Epithelial cell of esophagus (primary cell): ENCODE results near the gene SPOCK1.

Source experiments
- DNase-seq: peaks from one replicate; pipeline ENCODE4 v3.0.0; 2010; ENCODE audit warnings: low read depth
- H3K4me3 ChIP-seq: 2 replicates; pipeline ENCODE4 v1.5.1; 2011; ENCODE audit warnings: mild to moderate bottlenecking, low read length, control low read depth
- CTCF ChIP-seq: IDR thresholded peaks from 2 replicates; pipeline ENCODE4 v1.5.1; 2011; ENCODE audit warnings: low read depth, mild to moderate bottlenecking, low read length, control low read depth, inconsistent platforms; ENCODE audit not compliant: insufficient read depth; ENCODE audit errors: missing control alignments

SPOCK1 gene

DNA sequence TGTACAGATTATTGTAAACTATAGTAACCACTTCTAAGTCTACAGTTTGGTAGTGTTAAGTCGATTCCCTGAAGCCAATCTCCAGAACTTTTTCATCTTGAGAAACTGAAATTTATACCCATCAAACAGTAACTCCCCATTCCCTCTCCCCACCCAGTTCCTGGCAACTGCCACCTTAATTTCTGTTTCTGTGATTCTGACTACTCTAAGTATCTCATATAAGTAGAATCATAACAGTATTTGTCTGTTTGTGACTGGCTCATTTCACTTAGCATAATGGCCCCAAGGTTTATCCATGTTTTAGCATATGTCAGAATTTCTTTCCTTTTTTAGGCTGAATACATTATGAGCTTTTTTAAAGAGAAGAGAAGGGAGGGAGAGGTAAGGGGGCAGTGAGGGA, 61.4 kb downstream of the SPOCK1 start:
- TF ChIP-seq CTCF: no peak
- no peak overlapping the region for H3K4me3 ChIP-seq
- no peak for DNase-seq

- no peak for DNase-seq
- no peak for TF ChIP-seq CTCF
- no peak overlapping the region for H3K4me3 ChIP-seq
These were observed 65.6 kb downstream of the SPOCK1 start for GRCh38 chr5:137433539-137433938.

- TF ChIP-seq CTCF: no peak
- DNase-seq: no peak
These were observed 66.8 kb downstream of the SPOCK1 start for GRCh38 chr5:137432376-137432775.

GRCh38 chr5:137431051-137431450, 68.1 kb downstream of the SPOCK1 start:
- TF ChIP-seq CTCF: no peak
- DNase-seq: no peak
- H3K4me3 ChIP-seq: no peak overlapping the region

More at GRCh38 chr5:137432376-137432775, 66.8 kb downstream of the SPOCK1 start:
- H3K4me3 ChIP-seq: no peak overlapping the region

DNA sequence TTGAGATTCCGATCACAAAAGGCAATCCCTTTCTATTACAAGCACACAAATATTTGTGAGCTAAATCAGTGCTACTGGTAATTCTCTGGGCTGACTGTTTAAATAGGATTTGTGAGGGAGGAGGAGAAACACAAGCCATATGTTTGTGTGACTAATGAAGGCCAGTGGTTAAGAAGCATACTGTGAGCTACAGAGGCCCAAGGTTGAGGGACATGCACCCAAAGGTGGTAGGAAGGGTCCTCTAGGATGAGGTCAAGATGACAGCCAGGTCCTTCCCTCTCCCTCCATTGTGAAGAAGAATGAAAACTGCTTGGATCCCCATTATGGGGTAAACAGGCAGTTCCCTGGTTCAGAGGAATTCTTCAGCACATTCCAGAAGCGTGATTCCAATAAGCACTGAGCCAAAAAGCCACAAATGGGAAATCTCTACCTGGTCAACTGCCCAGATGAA, 83.9 kb downstream of the SPOCK1 start:
- no peak for TF ChIP-seq CTCF
- DNase-seq: peak; percentile 68
- H3K4me3 ChIP-seq: no peak overlapping the region

GRCh38 chr5:137414112-137414755, 84.9 kb downstream of the SPOCK1 start:
- no peak for DNase-seq
- no peak for TF ChIP-seq CTCF
- H3K4me3 ChIP-seq: no peak overlapping the region

GRCh38 chr5:137412136-137412535, 87.0 kb downstream of the SPOCK1 start:
- H3K4me3 ChIP-seq: no peak overlapping the region
- no peak for TF ChIP-seq CTCF
- DNase-seq: no peak
